Breast epithelium (tissue), 3 donors: ENCODE measurements around the gene STAU1.

ENCODE experiments used
- POLR2A ChIP-seq: fragments of 450-650 bp; IDR thresholded peaks from one replicate; pipeline ENCODE4 v1.6.1; 2016; ENCODE audit warnings: antibody characterized with exemption, mild to moderate bottlenecking, moderate library complexity
- TF ChIP-seq, protein P1 (sequence below), 3 donors: fragments of 450-650 bp; IDR thresholded peaks; one replicate each; pipeline ENCODE4 v1.5.1; 2016 to 2017; ENCODE audit warnings: antibody characterized with exemption in 3 of 3, mild to moderate bottlenecking in 3 of 3, moderate library complexity in 3 of 3

- TF ChIP-seq, protein P1, sequence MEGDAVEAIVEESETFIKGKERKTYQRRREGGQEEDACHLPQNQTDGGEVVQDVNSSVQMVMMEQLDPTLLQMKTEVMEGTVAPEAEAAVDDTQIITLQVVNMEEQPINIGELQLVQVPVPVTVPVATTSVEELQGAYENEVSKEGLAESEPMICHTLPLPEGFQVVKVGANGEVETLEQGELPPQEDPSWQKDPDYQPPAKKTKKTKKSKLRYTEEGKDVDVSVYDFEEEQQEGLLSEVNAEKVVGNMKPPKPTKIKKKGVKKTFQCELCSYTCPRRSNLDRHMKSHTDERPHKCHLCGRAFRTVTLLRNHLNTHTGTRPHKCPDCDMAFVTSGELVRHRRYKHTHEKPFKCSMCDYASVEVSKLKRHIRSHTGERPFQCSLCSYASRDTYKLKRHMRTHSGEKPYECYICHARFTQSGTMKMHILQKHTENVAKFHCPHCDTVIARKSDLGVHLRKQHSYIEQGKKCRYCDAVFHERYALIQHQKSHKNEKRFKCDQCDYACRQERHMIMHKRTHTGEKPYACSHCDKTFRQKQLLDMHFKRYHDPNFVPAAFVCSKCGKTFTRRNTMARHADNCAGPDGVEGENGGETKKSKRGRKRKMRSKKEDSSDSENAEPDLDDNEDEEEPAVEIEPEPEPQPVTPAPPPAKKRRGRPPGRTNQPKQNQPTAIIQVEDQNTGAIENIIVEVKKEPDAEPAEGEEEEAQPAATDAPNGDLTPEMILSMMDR (IDR thresholded peaks at IDR 0.05): no peak
- TF ChIP-seq POLR2A: no peak
These were observed 1.4 kb downstream of the STAU1 start for GRCh38 chr20:49186535-49187329.
